Activated CD8-positive, alpha-beta memory T cell treated with anti-CD3 and anti-CD28 coated beads, Interleukin-2, amount 50 U/mL, for 4 hours (primary cell): ENCODE results near the gene HIVEP3.

Experiments
- DNase-seq: peaks from one replicate; pipeline ENCODE4 v3.0.0-alpha.2; 2020

HIVEP3 gene

DNA sequence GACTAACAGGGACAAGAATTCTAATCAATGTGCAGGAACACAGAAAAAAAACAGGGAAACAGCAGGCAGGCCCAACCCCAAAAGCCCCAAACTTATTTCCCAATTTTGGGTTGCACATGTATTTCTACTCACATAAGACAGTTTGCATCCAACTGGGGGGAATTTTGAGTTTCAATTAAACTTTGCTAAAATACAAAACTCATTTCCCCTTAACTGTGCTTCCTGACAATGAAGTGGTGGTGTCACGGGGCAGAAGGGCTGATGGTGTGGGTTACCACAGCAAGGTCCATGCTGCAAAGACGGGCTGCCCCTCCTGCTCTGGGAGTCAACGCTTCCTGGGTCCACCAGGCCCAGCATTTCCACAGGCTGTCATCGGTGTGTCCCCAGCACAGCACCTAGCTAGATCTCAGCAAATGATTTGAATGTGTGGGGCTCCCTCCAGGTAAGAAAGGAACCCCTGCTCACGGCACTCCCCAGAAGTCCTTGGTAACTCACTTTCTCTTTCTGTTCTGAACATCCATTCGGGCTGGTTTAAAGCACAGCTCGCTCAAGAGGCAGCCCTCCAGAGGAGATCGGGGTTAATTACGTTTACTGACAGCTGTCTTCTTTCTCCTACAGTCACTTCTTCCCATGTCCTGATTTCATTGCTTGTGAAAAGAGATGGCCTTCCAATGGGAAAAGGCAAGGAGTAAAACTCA lies 27.4 kb downstream of the HIVEP3 start:
- DNase-seq, result peak; percentile 53

DNA sequence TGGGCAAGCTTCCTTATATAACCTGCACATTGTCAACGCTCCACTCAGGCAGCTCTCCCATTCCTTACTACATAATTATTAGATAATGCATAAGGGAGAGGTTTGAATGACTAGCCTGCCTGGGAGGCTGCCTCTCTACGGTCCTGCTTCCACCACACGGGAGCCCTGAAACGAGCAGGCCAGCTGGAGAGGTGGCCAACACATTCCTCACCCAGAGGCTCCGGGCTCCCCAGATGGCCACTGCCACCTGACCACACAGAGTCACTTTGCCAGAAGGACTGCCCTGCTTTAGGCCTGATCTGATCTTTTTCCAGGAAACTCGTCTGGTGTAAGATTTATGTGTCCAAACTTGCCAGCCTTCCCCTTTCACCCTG lies 27.9 kb downstream of the HIVEP3 start:
- no peak for DNase-seq

DNA sequence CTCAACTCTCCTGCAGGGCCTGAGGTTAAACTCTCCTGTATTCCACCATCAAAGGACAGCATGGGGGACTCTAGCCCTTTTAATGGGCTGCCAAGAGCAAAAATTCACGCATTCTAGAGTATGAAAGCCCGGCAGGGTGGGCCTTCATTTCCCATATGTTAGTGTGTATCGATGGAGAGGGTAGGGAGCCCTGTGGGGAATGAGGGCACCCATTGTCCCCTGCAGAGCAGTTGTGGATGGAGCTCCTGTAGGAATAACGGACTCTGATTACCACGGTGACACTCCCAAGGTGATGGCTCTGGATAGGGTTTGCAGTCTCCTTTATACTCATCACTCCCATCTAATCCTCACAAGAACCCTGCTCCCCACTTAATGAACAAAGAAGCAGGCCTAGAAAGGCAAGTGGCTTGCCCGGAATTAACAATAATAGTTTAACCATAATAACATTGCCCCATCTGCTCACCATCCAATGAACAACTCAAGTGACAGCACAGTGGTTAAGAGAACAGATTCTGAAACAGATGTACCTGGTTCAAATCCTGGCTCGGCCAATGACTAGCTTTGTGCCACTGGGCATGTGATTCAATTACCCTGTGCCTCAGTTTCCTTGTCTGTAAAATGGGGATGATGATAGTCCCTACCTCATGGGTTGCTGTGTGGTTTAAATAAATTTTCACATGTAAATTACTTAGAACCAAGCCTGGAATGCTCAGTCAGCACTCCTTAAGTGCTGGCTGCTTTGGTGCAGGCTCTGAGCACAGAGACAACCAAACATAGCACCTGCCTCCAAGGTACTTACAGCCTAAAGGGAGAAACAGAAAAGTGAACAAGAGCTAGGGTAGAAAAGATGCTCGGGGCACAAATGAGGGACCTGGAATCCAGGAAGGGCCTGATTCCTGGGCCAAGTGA lies 29.0 kb downstream of the HIVEP3 start:
- no peak for DNase-seq

DNA sequence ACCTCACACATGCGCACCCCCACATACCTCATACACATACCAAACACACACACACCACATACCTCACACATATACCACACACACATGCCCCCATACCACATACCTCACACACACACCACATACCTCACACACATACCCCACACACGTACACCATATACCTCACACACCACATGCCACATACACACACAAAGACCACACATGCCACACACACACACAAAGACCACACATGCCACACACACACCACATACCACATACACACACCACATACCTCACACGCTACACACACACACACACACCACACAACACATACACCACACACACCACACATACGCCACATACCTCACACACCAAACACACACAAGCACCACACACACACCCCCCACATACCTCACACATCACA lies 30.0 kb downstream of the HIVEP3 start:
- no peak for DNase-seq

DNA sequence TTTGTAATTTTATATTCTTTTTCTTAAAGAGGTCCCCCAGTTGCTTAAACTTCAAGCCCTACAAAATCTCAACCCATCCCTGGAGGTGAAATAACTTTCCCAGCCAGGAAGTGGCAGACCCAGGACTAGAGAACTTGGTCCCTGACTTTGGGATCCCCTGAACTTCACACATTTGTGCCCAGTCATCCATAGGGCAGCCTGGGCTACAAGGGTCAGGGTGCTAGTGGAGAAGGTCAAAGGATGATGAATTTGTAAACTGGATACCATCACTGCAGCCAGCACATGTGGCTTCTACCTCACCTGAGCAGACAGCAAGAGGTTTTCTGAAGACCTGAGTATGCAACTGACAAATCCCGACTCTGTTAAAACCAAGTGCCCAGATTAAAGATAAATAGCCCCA lies 31.4 kb downstream of the HIVEP3 start:
- DNase-seq, result no peak

DNA sequence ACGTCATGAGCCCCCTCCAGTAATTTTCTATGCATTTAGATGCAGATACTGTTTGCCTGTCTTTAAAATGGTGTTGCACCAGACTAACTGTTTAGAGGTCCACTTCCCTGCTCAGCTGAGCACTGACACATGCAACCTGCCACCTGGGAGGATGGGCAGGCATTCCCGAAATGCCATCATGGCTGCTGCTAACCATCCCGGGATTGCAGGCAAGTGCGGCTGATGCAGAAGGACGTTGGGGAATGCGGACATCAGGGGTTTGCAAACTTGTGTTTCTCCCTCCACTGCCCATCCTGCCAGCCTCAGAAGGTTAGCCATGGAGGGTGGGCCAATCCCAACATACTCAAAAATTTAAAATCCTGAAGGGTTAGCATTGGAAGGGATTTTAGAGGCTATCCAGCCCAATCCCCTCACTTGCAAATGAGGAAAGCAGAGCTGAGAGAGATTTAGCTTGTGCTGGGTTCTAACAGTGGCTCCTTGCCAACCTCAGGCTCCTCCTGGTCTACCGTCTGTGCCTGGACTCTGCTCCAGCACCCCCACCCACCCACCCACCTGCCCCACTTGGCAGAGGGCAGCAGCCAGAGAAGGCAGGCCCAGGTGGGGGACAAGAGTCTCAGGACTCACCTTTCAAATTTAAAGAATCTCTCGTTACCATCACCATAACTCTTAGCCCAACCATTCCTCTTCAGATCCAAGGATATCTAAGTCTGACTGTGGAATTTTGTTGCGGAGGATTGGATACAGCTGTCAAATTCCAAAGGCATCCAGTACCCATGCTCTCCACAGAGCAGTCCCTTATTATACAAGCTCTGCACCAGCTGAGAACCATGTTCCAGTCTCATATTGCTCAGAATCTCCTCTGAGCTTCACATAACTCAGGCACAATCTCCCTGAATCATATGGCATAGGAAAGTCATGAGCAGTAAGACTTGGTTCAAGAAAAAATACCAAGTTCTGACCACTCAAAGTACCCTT lies 34.2 kb downstream of the HIVEP3 start:
- DNase-seq, result no peak

DNA sequence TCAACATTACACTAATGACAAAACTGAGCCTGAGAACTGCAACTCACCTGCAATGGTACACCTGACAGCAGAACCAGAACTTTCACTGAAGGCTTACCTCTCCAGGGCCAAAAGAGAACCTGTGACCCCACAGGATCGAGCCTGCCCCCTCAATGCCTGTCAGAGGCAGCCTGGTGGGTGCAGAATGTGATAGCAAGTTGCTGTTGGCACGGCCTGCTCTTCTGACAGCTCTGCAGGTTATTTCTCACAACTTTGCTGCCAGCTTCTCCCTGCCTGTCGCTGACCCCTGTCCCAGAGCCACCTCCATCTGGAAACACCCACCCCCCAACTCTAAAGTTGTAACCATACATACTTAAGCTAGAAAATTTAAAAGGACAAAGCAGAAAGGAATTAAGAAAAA lies 35.2 kb downstream of the HIVEP3 start:
- DNase-seq, result no peak

DNA sequence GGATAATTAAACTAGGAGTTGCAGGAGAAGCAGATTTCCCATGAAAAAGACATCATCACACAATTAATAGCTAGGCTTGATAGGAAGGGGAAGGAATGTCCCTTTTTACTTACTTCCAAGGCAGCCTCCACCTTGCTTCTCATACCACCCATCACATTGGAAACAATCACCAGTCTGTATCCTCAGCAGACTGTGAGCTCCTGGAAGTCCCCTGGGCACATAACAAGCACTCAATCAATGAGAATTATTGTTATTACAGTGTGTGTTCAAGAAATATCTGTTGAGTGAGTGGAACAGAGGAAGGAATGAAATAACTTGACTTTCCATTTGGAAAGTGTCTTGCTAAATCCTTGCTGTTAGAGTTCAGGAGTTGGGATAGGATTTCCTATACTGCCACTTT lies 36.2 kb downstream of the HIVEP3 start:
- DNase-seq, result no peak

DNA sequence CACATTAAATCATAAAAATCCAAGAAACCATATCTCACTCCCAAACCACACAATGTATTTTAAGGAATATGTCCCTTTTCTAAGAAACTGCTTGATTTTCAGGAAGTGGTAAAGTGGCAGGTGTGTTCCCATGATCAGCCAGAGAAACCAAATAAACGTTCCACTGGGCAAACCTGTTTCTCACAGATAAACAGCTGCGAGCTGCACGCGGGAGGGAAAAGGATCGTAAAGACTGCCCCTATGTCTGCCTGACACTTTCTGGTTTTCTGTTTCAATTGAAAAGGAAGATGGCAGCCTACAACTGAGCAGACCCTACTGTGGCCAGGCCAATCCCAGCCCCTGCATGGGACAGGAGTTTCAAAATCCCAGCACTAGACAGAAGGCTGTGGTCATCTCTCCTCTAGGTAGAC lies 36.6 kb downstream of the HIVEP3 start:
- DNase-seq, result no peak

DNA sequence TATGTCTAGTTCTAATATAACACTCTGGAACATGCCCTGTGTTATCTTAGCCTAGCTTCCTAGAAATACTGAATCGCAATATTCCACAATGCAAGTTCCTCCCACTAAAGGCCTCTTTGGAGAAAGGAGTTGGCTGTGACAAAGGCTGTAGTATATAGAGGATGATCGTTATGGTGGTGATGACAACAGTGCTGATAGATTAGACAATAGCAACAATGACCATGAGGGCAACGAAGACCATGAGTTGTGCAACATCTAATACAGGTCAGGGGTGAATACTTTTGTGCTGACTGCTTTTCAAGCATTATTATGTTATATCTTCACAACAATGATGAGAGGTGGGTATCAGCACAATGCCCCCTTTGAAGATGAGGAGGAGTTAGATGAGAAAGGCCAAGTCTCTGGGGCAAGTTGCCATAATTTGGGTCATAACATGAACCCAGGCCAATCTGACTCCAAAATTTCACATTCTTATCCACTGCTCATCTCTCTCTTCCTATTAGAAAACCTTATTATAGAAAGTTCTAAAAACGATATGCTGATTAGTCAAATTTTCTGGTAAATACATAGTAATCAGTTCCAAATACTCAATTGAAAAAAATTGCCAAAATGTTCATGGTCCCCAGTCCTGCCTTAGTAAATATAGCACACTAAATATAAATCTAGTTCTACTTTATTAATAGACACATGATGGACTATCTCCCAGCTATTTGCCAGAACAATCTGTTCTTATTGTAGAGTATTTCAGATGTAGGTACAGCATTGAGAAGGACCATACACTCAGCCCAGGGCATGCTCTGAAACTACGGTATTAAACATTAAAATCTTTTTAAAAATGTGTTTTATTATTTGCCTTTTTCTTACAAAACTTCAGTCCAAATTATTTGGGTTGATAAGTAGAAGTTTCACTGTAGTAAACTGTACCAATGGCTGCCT lies 37.5 kb downstream of the HIVEP3 start:
- no peak for DNase-seq

DNA sequence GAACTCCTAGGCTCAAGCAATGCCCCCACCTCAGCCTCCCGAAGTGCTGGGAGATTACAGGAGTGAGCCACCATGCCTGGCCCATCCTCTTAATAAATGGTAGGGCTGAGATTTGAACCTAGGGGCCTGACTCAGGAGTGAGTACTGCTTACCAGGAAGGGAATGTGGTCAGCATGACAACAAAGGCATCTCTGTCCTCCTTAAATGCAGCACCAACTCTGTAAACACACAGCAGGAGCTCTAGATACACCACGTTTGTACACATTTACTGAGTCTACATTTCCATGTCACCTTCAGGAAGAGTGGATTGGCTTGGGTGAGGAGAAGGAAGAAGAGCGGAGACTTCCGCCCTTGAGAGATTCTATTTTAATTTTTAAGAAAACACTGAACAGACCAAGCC lies 38.5 kb downstream of the HIVEP3 start:
- DNase-seq, result no peak

DNA sequence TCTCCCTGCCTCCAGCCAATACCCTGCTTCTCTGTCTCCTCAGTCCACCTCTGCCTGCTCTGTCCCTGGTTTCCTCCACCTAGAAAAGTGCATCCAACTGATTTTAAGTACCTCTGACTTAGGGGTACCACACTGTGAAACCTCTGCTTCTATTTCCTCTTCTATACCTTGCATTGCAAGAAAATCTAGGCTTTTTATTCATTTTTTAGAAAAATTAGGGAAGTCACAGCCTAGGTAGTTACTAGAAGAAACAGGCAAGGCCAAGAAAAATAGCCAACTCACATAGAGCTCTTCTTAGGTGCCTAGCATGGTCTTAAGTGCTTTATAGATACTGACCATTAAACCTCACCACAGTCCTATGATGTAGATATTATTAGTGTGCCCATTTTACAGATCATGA lies 39.1 kb downstream of the HIVEP3 start:
- DNase-seq, result no peak

DNA sequence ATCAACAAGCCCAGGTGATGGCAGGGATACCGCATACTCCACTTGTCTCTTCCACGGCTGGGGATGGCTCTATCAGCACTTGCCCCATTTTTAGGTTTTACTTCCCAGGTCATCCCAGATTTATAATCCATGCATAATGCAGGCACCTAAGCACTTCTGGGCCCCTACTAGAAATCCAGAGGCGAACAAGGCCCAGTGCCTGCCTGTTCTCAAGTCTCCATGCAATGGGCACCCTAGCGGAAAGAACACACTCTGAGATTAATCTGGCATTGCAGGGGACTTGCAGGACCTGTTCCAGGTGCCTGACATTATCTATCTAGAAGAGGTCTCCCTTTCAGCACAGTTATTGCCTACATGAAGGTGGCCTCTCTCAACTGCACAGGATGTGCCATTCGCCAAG lies 39.8 kb downstream of the HIVEP3 start:
- DNase-seq, result no peak

DNA sequence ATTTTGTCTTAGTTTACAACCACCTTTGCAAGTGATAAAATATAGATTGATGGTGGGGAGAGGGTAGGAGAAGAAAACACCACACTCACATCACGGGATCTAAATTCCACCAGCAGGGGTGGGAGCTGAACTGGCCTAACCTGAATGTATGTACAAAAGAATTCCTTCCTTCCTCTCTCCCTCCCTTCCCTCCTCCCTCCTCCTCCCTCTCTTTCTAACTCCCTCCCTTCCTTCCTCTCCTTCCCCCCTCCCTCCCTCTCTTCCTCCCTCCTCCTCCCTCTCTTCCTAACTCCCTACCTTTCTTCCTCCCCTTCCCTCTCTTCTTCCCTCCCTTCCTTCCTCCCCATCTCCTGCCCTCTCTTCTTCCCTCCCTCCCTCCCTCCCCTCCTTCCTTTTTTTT lies 40.2 kb downstream of the HIVEP3 start:
- DNase-seq, result no peak

DNA sequence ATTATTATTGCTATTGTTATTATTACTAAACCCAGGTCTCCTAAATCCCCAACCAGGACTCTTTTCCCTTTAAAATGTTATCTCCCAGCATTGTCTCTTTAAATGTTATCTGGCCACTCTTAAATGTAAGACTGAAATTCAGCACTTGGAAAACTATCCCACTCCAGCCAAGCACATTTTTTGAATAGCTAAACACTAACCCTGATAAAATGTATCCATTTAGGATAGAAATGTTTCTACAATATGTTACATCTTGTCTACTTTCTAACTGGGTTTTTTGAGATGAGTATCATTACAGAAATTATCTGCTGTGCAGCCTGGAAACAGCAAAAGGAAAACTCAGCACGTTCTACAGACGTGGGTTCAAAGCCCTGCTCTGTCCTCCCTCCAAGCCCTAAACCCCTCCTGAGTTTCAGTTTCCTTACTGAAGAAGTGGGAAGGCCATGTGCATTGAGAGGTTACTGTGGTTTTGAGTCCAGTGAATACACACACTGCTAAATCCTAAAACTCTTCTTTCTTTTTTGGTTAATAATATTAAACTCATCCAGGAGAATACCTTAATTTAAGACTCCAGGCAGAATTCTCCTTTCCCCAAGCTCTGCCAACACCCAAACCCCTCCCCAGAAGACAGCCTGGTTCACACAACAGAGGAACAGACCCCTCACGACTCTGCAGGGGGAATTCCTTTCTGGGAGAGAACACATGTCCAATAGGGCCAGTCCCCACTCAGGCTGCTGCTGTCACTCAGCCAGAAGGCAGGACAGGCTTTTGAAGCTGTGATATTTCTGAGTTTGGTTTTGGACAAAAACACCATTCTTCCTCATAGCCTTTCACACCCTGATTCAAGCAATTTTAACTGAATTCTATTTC lies 41.9 kb downstream of the HIVEP3 start:
- DNase-seq, result no peak

DNA sequence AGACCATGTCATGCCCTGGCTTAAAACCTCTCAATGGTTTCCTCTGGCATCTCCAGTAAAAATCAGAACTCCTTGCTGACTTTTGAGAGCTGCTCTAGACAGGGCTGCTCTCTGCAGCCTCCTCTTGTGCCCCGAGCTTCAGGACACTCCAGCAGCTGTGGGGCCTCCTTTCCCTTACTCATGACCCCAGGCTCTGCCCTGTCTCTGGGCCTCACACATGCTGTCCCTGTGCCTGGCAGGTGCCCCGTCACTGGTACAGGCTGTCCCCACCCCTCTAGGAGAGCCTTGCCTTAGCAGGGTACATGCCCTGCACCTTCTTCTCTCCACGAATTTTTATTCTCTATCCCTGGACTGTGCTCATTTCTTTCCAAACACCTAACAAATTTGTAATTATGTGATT lies 43.2 kb downstream of the HIVEP3 start:
- no peak for DNase-seq

DNA sequence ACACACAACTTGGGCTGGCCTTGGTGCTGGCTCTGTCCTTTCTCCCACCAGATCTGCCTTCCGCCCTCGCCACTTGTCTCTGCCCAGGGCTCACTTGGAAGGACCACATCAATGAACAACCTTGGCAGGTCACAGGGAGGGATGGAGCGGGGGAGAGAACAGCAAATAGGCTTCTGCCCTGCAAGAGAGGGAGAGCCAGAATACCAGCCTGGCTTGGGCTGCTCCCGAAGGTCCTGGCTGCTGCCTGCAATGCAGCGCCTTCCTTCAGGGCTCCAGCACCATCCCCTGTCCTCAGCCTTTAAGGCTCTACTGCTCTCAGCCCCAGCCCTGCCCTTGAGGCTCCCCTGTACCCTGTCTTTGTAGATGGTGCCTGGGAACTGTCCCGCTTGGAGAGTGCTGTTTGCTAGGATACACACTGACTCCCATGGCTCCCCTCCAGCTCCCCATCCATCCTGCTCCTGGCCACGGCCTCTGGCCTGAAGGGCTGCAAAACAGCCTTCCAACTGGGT lies 43.8 kb downstream of the HIVEP3 start:
- DNase-seq, result no peak

DNA sequence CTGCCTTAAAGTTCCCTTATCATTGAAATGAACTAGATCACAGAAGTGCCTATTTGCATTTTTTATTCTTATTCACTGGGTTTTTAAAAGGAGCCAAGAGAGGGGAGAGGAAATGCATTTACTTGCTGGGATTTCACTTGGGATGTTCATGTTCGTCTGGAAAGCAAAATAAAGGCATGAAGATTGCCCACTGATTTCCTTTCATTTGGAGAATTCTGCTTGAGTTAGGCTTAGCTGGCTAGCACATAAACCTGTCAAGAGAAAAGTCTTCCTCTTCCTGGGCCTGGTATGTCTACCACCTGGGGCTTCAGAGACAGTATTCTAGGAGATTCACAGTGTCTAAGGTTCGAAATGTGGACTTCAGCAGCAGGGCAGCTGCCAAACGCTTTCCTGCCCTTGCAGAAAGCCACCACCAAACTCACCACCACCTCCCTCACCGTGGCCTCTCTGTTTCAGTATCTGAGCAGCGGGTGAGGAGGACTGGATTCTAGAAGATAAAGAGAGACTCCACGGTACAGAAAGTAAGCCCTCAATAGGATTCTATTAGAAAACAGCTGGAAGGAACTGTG lies 44.5 kb downstream of the HIVEP3 start:
- no peak for DNase-seq

DNA sequence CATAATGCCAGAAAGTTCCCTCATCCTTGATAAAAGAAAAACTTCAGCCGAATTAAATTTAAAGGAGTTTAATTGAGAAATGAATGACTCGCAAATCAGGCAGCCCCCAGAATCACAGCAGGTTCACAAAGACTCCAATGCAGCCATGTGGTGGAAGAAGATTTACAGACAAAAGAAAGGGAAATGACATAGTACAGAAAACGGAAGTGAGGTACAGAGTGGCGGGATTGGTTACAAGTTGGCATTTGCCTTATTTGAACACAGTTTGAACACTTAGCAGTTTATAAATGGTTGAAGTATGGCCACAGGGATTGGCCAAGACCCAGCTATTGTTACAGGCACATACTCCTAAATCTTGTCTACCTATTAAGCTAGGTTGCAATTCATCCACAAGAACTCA lies 46.6 kb downstream of the HIVEP3 start:
- DNase-seq, result no peak

DNA sequence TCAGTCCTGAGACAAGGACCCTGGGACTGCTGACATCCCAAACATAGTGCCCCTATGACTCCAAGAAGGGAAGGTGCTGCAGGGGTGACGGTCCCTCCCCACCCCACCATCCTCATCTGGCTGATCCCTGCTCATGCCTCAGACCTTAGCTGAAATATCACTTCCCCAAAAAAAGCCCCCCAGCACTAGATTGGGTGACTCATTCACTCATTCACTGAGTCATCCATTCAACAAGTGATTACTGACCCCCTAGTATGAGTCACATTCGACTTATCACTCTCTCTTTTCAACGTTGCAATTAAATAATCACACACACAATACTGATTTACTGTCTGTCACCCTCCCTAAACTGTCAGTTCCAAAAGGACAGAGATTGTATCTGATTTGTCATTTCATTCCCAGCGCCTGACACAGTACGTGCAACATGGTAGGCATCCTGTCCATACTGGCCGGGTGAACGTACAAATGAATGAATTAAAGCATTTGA lies 48.6 kb downstream of the HIVEP3 start:
- DNase-seq, result no peak
